Measurements from ENCODE around the gene SLC30A5. TPM values are rescaled to one million over a fixed set of nuclear protein-coding genes. Genes with fewer than 3 reads are reported as not detected.
A peak's percentile ranks its signal among the peaks of the same experiment; 100 is the strongest.

Gene SLC30A5
- total and polyA plus RNA-seq, 10 of the 15 experiments (the other 5 are each of a cell fraction or from before 2014, with no cell fraction given), result 14.7 to 67.9 (median 38.4) TPM

- TF ChIP-seq E2F4 (IDR thresholded peaks at IDR 0.05; ENCODE audit: low read depth, low read length), result peak; percentile 93
- TF ChIP-seq POLR2AphosphoS2 (IDR thresholded peaks at IDR 0.05; ENCODE audit: low read depth, low read length), result 0 out of 2 replicates have a peak, but pooled peaks have one; percentile 62
- TF ChIP-seq RFX5 (IDR thresholded peaks at IDR 0.05; ENCODE audit: low read depth, low read length), result peak; percentile 85
- peak; percentile 22; the same call in 1 of the 2 replicates for TF ChIP-seq LARP7 (IDR thresholded peaks at IDR 0.05)
- peak; percentile 62; the same call in 1 of the 2 replicates for TF ChIP-seq ZBTB40 (IDR thresholded peaks at IDR 0.05; ENCODE audit: borderline replicate concordance)
- TF ChIP-seq POLR2AphosphoS5 (IDR thresholded peaks at IDR 0.05; ENCODE audit: low read length), result peak; percentile 71; the same call in 1 of the 2 replicates
- TF ChIP-seq, protein P1, sequence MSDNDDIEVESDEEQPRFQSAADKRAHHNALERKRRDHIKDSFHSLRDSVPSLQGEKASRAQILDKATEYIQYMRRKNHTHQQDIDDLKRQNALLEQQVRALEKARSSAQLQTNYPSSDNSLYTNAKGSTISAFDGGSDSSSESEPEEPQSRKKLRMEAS (IDR thresholded peaks at IDR 0.05; ENCODE audit: low read depth, low read length), result peak; percentile 96
- TF ChIP-seq RAD51 (IDR thresholded peaks at IDR 0.05), result peak; percentile 80; the same call in 1 of the 2 replicates
- TF ChIP-seq STAT1 (conservative IDR thresholded peaks at IDR 0.05), result no peak
- peak; percentile 31; the same call in 1 of the 2 replicates for TF ChIP-seq NFYA (IDR thresholded peaks at IDR 0.05; ENCODE audit: borderline replicate concordance, low read depth, low read length)
- peak; percentile 58; the same call in 1 of the 2 replicates for TF ChIP-seq ZNF207 (IDR thresholded peaks at IDR 0.05; ENCODE audit: borderline replicate concordance)
- TF ChIP-seq, protein P2, sequence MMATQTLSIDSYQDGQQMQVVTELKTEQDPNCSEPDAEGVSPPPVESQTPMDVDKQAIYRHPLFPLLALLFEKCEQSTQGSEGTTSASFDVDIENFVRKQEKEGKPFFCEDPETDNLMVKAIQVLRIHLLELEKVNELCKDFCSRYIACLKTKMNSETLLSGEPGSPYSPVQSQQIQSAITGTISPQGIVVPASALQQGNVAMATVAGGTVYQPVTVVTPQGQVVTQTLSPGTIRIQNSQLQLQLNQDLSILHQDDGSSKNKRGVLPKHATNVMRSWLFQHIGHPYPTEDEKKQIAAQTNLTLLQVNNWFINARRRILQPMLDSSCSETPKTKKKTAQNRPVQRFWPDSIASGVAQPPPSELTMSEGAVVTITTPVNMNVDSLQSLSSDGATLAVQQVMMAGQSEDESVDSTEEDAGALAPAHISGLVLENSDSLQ (IDR thresholded peaks at IDR 0.05), result peak; percentile 53; the same call in 1 of the 2 replicates
- peak; percentile 100 for TF ChIP-seq FOXM1 (IDR thresholded peaks at IDR 0.05; ENCODE audit: low read depth, low read length)
- no peak for TF ChIP-seq CUX1 (IDR thresholded peaks at IDR 0.05; ENCODE audit: insufficient replicate concordance, low read depth, low read length)
- peak; percentile 90 for TF ChIP-seq POLR2A (IDR thresholded peaks at IDR 0.05; ENCODE audit: low read depth, low read length)
- peak; percentile 50; the same call in 1 of the 2 replicates for TF ChIP-seq PML (IDR thresholded peaks at IDR 0.05; ENCODE audit: low read length)
- TF ChIP-seq ASH2L (IDR thresholded peaks at IDR 0.05; ENCODE audit: borderline replicate concordance, low read depth), result no peak
- TF ChIP-seq PAX8 (IDR thresholded peaks at IDR 0.05), result no peak
These were observed 73.1 kb downstream of the SLC30A5 start, which contains the start of gene CCNB1 (continued) for GRCh38 chr5:69166686-69167492.

All from GM12878 (cell line).